ENCODE results near the gene PKP2. TPM values are rescaled to one million over a fixed set of nuclear protein-coding genes. Genes with fewer than 3 reads are reported as not detected.
A peak's percentile ranks its signal among the peaks of the same experiment; 100 is the strongest.

The PKP2 gene
- total RNA-seq, 2 experiments from 2014 or later = 0.22 to 0.31 TPM

DNA sequence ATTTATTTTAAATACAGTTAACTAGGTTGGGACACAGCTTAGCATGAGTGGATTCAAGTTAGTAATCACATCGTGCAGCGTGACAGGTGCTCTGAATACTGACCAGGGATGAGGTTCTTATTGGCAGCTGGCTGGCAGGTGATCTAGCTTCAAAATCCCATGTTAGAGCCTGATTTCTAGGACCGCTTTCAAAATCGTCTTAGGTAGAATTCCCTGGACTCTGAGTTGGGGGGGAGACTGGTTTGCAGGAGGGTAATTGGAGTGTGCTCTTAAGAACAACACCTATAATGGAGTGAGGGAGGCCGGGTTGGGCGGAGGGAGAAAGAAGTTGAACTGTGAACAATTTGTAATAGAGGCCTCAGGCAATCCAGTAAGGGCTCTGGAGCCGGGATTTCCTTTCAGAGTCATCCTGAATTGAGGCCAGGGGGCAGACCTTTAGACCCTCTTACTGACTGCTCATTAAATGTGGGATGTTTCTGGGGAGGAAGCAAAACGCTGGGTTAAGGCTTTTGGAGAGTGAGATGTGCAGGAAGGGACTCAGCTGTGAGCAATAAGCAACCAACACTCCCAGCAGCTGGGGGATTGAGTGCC is 140.0 kb downstream of the PKP2 start:
- Histone ChIP-seq H3K27me3 (ENCODE audit: control insufficient read depth in 1 of 2, insufficient read depth in 2 of 2, low read length in 2 of 2) (peaks cover 0 to 2% of the 10 kb centered on the region in 2 experiments), H3K4me3 (ENCODE audit: low read length) (peak overlapping the region; percentile 90), H3K9me3 (ENCODE audit: control insufficient read depth in 1 of 2, insufficient read depth in 1 of 2, low read length in 2 of 2) (no peaks in the 10 kb centered on the region), H3K36me3 (ENCODE audit: insufficient read depth, low read length) (peaks cover 21% of the 10 kb centered on the region), H3K4me1 (ENCODE audit: insufficient read depth, low read length) (peaks cover 20% of the 10 kb centered on the region), H3K27ac (ENCODE audit: low read depth in 1 of 2, low read length in 2 of 2) (no peak overlapping the region)
- peak overlapping the region; percentile 89 for H3K27ac Mint-ChIP-seq
- no peaks in the 10 kb centered on the region for H3K9me3 Mint-ChIP-seq
- H3K4me3 Mint-ChIP-seq = peak overlapping the region; percentile 91
- peaks cover 22% of the 10 kb centered on the region for H3K4me1 Mint-ChIP-seq (ENCODE audit: low read depth)
- no peaks in the 10 kb centered on the region for H3K27me3 Mint-ChIP-seq
- CTCF ChIA-PET = interaction anchor here (1.0 to 2.8 kb wide), 8 partner anchors 11 to 1353 kb away, joined by 3 to 13 read pairs (median 6); partner anchors contain the start of gene ALG10
- no peak for DNase-seq
- POLR2A ChIA-PET = interaction anchor here (1.0 to 5.1 kb wide), 8 partner anchors 68 to 1430 kb away, joined by 3 to 71 read pairs (median 6); partner anchors contain the start of genes ALG10, BICD1, DNM1L and ETFBKMT
- TF ChIP-seq, protein P1, sequence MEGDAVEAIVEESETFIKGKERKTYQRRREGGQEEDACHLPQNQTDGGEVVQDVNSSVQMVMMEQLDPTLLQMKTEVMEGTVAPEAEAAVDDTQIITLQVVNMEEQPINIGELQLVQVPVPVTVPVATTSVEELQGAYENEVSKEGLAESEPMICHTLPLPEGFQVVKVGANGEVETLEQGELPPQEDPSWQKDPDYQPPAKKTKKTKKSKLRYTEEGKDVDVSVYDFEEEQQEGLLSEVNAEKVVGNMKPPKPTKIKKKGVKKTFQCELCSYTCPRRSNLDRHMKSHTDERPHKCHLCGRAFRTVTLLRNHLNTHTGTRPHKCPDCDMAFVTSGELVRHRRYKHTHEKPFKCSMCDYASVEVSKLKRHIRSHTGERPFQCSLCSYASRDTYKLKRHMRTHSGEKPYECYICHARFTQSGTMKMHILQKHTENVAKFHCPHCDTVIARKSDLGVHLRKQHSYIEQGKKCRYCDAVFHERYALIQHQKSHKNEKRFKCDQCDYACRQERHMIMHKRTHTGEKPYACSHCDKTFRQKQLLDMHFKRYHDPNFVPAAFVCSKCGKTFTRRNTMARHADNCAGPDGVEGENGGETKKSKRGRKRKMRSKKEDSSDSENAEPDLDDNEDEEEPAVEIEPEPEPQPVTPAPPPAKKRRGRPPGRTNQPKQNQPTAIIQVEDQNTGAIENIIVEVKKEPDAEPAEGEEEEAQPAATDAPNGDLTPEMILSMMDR (IDR thresholded peaks at IDR 0.05) = peak; percentile 67
- intact Hi-C loops (cut with DNase I, micrococcal nuclease) = loop anchor here (1.0 to 10.0 kb wide), 12 partner anchors 161 to 1992 kb away; partner anchors contain the start of genes ALG10 (in 1 of the 2), ETFBKMT (in 1 of the 2) and SINHCAF (in 1 of the 2)
- peaks cover 38% of the 10 kb centered on the region for H3K36me3 Mint-ChIP-seq (ENCODE audit: low read depth)
- ATAC-seq (ENCODE audit: poor library complexity) = no peak

DNA sequence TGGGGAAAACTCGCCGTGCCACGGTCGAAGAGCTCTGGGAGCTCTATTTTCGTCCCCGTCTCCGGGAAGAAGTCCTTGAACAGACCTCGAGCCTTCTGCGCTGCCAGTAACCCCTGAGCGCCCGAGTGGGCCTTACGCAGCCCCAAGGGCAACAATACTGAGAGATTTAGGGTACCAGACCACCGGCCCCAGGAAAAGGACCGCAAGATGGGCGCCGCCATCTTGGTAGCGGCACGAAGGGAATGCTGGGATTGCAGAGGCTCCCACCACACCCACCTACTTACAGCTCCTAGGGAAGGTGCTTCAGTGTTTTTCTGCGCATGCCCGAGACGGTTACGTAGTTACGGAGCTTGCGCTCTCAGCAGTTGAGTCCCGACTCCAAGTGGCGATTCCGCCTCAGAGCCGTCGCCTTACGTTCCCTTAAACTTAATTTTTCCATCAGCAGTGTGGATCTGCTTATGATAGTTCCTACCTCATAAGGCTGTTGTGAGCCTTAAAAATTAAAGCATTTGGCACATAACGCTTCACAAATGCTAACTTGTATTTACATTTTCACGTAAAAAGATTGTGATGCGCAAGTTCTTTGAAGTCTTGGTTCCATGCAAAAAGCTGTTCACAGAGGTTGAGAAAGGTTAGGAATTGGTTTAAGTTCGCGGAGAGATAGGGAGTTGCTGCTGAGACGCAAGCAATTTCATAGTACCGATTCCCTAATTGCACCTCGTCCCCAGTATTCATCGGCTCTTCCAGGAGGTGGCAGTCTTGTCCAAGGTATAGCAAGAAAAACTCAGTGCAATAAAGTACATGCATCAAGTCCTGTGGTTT is 140.7 kb downstream of the PKP2 start, which contains the start of gene YARS2:
TSS of gene YARS2 (minus strand) at position 244 of the 822 bp plus-strand sequence. CDS start at position 221, 23 bp downstream.
- Mint-ChIP-seq H3K27me3 (no peaks in the 10 kb centered on the region), H3K36me3 (ENCODE audit: low read depth) (peaks cover 45% of the 10 kb centered on the region), H3K27ac (peak within 1 kb of the TSS; percentile 89), H3K4me3 (peak within 1 kb of the TSS; percentile 91), H3K9me3 (no peaks in the 10 kb centered on the region), H3K4me1 (ENCODE audit: low read depth) (peaks cover 22% of the 10 kb centered on the region)
- peak; percentile 81 for ATAC-seq (ENCODE audit: poor library complexity)
- Histone ChIP-seq H3K4me1 (ENCODE audit: insufficient read depth, low read length) (peaks cover 20% of the 10 kb centered on the region), H3K27ac (ENCODE audit: low read depth in 1 of 2, low read length in 2 of 2) (peak within 1 kb of the TSS; percentile 69 to 88), H3K36me3 (ENCODE audit: insufficient read depth, low read length) (peaks cover 28% of the 10 kb centered on the region), H3K27me3 (ENCODE audit: control insufficient read depth in 1 of 2, insufficient read depth in 2 of 2, low read length in 2 of 2) (no peaks in the 10 kb centered on the region), H3K4me3 (ENCODE audit: low read length) (peak within 1 kb of the TSS; percentile 90), H3K9me3 (ENCODE audit: control insufficient read depth in 1 of 2, insufficient read depth in 1 of 2, low read length in 2 of 2) (no peaks in the 10 kb centered on the region)
- ChIA-PET POLR2A (interaction anchor here (0.7 to 5.1 kb wide), 15 partner anchors 10 to 1682 kb away, joined by 3 to 71 read pairs (median 5); partner anchors contain the start of genes ALG10, BICD1, DDX11 and DNM1L), CTCF (interaction anchor here (1.0 to 2.8 kb wide), 11 partner anchors 11 to 1352 kb away, joined by 3 to 13 read pairs (median 5); partner anchors contain the start of gene ALG10)
- TF ChIP-seq, protein P1 (IDR thresholded peaks at IDR 0.05) = peak; percentile 92
- intact Hi-C loops (cut with DNase I, micrococcal nuclease) = loop anchor here (1.0 to 10.0 kb wide), 13 partner anchors 77 to 1991 kb away; partner anchors contain the start of genes ALG10 (in 1 of the 2), DNM1L (in 1 of the 2), ETFBKMT (in 1 of the 2) and SINHCAF (in 1 of the 2)
- peak; percentile 75 to 97 (median 84) for DNase-seq

All from CD4-positive, alpha-beta T cell (primary cell).